Thyroid gland (tissue), 4 donors: ENCODE measurements around the gene NXPH2.

Experiments
- POLR2A ChIP-seq, 2 donors: fragments of 450-650 bp; IDR thresholded peaks; one replicate each; pipeline ENCODE4 v1.6.1; 2017; ENCODE audit warnings: antibody characterized with exemption in 2 of 2, mild to moderate bottlenecking in 2 of 2, moderate library complexity in 1 of 2
- TF ChIP-seq, protein P1 (sequence below), 6 experiments: fragments of 200-600 bp in 3 of 6; fragments of 450-650 bp in 3 of 6; sonication (generic) in 3 of 6; IDR thresholded peaks; one replicate each; pipeline ENCODE4 v1.5.1; 2016 to 2019; ENCODE audit warnings: antibody characterized with exemption in 6 of 6, mild to moderate bottlenecking in 2 of 6, inconsistent platforms in 1 of 6, moderate library complexity in 1 of 6

- TF ChIP-seq, protein P1, sequence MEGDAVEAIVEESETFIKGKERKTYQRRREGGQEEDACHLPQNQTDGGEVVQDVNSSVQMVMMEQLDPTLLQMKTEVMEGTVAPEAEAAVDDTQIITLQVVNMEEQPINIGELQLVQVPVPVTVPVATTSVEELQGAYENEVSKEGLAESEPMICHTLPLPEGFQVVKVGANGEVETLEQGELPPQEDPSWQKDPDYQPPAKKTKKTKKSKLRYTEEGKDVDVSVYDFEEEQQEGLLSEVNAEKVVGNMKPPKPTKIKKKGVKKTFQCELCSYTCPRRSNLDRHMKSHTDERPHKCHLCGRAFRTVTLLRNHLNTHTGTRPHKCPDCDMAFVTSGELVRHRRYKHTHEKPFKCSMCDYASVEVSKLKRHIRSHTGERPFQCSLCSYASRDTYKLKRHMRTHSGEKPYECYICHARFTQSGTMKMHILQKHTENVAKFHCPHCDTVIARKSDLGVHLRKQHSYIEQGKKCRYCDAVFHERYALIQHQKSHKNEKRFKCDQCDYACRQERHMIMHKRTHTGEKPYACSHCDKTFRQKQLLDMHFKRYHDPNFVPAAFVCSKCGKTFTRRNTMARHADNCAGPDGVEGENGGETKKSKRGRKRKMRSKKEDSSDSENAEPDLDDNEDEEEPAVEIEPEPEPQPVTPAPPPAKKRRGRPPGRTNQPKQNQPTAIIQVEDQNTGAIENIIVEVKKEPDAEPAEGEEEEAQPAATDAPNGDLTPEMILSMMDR (IDR thresholded peaks at IDR 0.05): no peak
- no peak for TF ChIP-seq POLR2A (IDR thresholded peaks at IDR 0.05)
Measured at GRCh38 chr2:138794724-138795123, 14.5 kb upstream of the NXPH2 start.
